DOHH2 (cell line): ENCODE data around the gene CCDC69.

Experiments used
- EZH2phosphoT487 ChIP-seq: fragments of 200-600 bp; sonication (generic); IDR thresholded peaks from 2 replicates; pipeline ENCODE4 v1.6.1; 2017; ENCODE audit warnings: borderline replicate concordance, mild to moderate bottlenecking, antibody characterized with exemption, low read length, moderate library complexity, mixed read lengths
- TF ChIP-seq, protein P1 (sequence below): fragments of 200-600 bp; sonication (generic); IDR thresholded peaks from one replicate; pipeline ENCODE4 v1.5.1; 2014; ENCODE audit warnings: antibody characterized with exemption, mild to moderate bottlenecking, low read depth, low read length; ENCODE audit not compliant: poor library complexity, severe bottlenecking

DNA sequence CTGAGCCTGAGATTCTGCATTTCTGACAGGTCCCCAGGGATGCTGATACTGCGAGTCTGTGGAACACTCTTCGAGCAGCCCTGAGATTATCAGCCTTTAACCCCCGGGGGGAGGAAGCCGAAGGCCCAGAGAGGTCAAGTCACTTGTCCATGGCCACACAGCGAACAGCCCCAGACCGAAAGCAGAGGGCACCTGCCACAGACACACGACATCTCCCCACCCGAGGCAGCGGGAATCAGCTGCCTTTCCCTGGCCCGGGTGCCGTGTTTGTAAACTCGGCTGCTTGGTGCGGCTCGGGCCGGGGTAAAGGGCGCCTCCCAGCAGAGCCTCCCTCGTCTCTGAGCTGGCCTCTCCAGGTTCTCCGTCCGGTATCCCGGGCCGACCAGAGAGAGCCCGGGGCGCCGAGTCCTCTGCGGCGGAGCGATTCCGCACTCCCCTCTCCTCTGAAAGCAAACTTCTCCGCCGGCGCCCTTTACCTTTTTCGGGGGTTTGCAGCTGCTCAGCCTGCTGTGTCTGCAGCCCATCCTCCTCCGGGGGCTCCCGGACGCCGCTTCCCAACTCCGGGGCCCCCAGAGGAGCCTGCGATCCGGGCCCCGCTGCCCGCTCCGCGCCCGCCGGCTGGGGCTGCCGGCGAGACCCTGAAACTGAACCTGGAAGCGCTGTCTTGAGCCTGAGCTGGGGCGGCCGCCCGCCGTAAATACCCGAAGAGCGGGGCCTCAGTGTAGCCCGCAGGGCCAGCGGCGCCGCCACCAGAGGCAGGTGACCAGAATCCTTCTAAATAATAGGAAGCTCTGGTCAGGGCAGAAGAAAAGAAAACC is at the start of gene CCDC69:
- TF ChIP-seq, protein P1, sequence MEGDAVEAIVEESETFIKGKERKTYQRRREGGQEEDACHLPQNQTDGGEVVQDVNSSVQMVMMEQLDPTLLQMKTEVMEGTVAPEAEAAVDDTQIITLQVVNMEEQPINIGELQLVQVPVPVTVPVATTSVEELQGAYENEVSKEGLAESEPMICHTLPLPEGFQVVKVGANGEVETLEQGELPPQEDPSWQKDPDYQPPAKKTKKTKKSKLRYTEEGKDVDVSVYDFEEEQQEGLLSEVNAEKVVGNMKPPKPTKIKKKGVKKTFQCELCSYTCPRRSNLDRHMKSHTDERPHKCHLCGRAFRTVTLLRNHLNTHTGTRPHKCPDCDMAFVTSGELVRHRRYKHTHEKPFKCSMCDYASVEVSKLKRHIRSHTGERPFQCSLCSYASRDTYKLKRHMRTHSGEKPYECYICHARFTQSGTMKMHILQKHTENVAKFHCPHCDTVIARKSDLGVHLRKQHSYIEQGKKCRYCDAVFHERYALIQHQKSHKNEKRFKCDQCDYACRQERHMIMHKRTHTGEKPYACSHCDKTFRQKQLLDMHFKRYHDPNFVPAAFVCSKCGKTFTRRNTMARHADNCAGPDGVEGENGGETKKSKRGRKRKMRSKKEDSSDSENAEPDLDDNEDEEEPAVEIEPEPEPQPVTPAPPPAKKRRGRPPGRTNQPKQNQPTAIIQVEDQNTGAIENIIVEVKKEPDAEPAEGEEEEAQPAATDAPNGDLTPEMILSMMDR = peak; percentile 26
- TF ChIP-seq EZH2phosphoT487 = no peak
